Myometrial cell (primary cell): ENCODE results near the gene BRI3. TPM values are rescaled to one million over a fixed set of nuclear protein-coding genes. Genes with fewer than 3 reads are reported as not detected.

Experiments used
- total RNA-seq: library from RNA; depleted of rRNA; stranded (reverse); fragments of >200 nt; gene quantifications from 2 replicates; pipeline ENCODE4 v1.2.3, GENCODE V29; 2015

BRI3 gene
- total RNA-seq, result 37.5 and 45.2 TPM in 2 replicates

GRCh38 chr7:98280791-98281756, at the start of gene BRI3:
BRI3 (plus strand) TSS chr7:98281686; CDS start chr7:98281796, 110 bp downstream.

GRCh38 chr7:98251601-98252424, 29.7 kb upstream of the BRI3 start, which contains the start of gene TECPR1:
TECPR1 (minus strand) TSS chr7:98252232; CDS start chr7:98246146, 6,086 bp downstream.

Other genes starting within 250 kb of the BRI3 start
- gene LMTK2, start 174.8 kb upstream of the BRI3 start, total RNA-seq, result 3.5 and 4.8 TPM in 2 replicates
- gene BHLHA15, start 70.2 kb upstream of the BRI3 start, total RNA-seq, result 0.71 TPM in 1 of 2 replicates, not detected in the other
- gene TECPR1, start 29.5 kb upstream of the BRI3 start, total RNA-seq, result 55.8 and 72.6 TPM in 2 replicates
- 0.71 and 1.2 TPM in 2 replicates for gene BAIAP2L1, start 119.4 kb downstream of the BRI3 start, total RNA-seq